Stimulated activated CD4-positive, alpha-beta T cell treated with anti-CD3 and anti-CD28 coated beads, TNF-alpha, amount 100 ng/mL, for 1 hour (primary cell): Measurements from ENCODE around the gene NRP2.

Source experiments
- DNase-seq, 3 donors: peaks; one replicate each; pipeline ENCODE4 v3.0.0-alpha.2; 2020; ENCODE audit warnings: low read depth in 3 of 3, low spot score in 1 of 3

Gene NRP2

GRCh38 chr2:205800224-205800623 is 117.9 kb downstream of the NRP2 start:
- no peak for DNase-seq

DNA sequence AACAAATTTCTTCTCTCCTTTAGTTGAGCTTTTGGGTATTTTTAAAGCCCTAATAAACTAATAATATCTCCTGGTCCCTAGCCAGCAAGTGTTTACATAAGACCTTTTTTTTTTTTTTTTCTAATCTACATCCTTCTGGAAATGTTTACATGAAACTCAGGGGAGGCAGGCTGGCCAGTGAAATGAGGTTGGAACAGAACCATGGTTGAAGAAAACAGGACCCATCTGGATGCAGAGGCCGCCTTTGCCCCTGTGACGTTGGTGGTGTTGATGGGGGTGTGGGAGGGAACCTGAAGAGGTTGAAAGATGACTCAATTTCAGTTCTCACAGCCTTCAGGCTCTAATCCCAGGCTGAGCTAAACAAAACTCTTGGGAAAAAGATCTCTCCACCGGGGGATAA is 118.5 kb downstream of the NRP2 start:
- DNase-seq: no peak

DNA sequence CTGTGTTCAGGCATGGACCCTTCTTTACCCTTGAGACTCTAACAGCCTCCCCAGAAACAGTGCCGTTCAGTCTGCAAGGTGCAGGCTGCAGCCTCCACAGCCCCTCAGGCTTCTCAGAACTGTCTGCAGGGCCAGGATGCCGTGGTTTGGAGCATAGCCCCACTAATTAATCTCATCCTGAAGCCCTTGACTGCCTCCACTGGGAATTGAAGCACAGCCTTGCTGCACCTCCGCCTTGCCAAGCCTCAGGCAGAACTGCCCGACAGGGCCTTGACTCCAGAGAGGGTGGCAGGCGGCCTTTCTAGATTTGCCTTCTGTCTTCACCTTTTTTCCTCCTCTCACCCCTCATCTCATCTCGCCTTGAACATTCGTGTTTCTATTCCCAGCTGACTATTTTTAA is 119.8 kb downstream of the NRP2 start:
- no peak for DNase-seq

DNA sequence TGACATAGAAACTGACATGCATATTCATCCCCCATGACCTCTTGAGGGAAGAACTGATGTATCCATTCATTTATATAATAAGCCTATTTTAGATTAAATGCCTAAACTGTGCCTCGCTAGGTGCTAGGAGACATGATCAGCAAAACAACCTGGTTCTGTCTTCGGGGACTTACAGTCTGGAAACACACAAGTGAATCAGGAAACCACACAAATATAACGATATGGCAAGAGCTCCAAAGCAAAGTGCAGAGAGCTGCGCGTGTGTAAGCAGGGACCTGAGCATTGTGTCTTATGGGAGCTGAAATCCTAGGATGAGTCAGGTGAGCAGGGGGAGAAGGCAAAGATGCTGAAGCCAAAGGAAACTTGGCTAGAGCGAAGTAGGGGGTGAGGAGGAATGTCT is 120.6 kb downstream of the NRP2 start:
- DNase-seq: no peak

DNA sequence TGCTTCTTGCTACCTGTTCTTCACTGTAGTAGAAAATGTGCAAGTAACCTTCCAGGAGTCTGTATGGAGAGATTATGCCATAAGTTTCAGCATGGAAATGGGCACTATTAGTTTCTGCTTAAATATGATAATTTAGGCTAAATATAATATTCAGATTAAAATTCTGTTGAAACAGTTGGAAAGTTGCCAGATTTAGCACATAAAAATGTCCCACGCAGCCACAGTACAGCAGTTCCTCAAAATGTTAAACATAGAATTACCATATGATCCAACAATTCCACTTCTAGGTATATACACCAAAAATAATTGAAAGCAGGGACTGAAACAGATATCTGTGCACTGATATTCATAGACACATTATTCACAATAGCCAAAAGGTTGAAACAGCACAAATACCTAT is 121.2 kb downstream of the NRP2 start:
- DNase-seq: no peak

- no peak for DNase-seq
Observed at GRCh38 chr2:205805136-205805535, 122.8 kb downstream of the NRP2 start.

DNA sequence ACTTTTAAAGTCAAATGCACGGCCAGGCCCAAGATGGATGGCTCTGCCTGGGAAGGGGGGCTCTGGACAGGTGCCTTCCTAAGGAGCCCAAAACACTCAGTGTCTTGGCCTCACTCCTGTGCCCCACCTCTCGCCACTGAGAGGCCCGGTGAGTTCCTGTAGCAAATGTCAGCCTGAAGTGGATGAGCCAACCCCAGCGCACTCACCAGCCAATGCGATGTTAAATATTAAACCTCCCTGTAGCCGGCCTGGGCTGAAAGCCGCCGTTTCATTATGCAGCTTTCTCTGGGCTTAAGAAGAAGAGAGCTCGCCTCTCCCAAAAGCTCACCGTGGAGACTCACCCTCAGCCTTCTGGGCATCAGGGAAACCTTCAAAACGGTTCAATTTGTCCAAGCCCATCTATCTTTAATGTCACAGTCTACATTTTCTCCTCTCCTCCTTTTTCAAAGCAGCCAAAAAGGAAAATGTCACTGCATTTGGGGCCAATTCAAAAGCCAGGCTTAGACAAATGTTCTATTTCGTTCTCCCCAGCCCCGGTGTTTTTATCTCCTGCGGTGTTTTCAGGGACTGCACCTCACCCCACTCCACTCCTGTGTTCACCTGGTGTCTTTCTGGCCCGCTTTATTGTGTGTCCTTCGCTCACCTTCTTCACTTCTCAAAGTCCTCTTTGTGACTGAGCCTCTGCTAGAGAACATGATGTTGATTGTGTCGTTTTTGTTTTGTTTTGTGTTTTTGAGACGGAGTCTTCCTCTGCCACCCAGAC is 124.0 kb downstream of the NRP2 start:
- no peak for DNase-seq

DNA sequence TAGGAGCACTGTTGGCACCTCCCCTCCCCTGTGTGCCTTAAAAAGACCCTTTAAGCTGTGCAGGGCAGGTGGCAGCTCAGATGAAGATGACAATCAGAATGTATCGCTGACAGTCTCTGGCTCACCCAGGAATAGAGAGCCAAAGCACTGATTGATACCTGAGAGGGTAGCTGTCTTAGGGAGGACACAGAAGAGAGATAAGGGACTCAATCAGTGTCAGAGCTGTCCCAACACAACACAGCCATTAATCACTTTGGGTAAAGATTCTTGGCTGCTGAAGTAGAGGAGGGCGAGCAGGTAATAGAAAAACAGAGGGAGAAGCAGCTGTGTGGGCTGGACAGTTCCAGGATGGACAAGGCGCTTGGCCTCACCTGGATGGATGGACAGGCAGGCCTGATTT is 124.9 kb downstream of the NRP2 start:
- no peak for DNase-seq

GRCh38 chr2:205807758-205808157 is 125.5 kb downstream of the NRP2 start:
- no peak for DNase-seq

DNA sequence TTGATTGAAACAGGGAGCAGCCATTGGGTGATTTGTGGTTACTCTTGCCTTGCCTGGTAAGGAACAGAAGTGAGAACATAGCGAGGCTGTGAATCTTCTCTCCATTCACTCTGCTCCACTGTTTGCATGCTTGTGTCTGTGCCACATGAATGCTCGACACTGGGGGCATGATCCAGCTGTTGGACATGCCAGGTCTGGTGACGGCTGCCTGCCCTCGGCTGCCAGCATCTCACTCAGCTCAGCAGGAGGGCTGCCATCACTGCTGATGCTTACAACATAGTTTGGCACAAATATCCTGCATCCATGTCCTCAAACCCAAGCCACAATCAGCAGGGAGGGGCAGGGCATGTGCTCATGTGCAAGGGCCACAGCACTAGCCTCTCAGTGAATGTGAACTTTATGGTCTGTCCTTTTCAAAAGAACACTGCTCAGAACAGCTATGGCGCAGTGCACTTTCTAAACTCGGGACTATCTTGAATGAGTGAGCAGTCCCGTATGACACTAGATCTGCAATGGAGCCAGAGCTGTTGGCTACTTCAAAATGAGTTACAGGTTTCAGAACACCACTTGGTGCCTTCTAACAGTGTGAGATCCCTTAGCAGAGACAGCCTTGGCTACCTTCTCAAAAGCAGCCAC is 126.3 kb downstream of the NRP2 start:
- no peak for DNase-seq

- DNase-seq: no peak
Observed at GRCh38 chr2:205811387-205811786, 129.1 kb downstream of the NRP2 start.

DNA sequence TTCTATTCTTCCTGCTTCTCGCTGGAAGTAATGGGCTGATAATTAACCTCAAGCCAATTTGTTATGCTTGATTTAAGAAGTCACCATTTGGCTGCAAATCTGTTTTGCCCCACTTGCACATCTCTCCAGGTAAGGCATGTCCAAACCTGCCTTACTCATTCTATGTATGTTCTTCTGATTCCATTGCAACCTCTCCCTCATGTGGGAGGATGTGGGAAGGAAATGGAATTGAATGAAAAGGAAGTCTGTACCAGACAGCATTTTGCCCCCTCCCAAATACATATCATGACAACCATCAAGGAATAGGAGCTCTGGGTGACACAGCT is 131.7 kb downstream of the NRP2 start:
- no peak for DNase-seq

GRCh38 chr2:205815673-205816072 is 133.4 kb downstream of the NRP2 start:
- no peak for DNase-seq

- no peak for DNase-seq
Observed at GRCh38 chr2:205816268-205816667, 134.0 kb downstream of the NRP2 start.

DNA sequence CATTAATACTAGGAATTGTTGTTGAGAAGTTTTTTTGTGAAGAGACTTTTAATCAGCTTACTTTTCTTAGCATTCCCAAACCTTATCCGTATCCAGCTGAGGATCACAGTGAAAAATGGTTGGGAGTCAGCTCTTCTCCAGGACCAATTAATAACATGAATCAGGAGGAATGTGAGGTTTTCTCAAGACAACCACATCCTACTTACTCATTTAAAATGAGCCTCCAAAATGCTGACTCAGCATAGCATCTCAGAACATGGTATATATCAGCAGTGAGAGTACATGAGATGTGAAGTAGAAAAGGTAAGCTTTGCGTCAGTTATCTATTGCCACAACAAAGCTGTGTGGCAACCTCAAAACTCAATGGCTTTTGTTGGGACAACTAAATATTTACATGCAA is 140.3 kb downstream of the NRP2 start:
- DNase-seq: no peak

GRCh38 chr2:205827809-205828365 is 145.6 kb downstream of the NRP2 start:
- DNase-seq: no peak

GRCh38 chr2:205833864-205834263 is 151.6 kb downstream of the NRP2 start:
- no peak for DNase-seq

GRCh38 chr2:205834796-205835195 is 152.5 kb downstream of the NRP2 start:
- no peak for DNase-seq

DNA sequence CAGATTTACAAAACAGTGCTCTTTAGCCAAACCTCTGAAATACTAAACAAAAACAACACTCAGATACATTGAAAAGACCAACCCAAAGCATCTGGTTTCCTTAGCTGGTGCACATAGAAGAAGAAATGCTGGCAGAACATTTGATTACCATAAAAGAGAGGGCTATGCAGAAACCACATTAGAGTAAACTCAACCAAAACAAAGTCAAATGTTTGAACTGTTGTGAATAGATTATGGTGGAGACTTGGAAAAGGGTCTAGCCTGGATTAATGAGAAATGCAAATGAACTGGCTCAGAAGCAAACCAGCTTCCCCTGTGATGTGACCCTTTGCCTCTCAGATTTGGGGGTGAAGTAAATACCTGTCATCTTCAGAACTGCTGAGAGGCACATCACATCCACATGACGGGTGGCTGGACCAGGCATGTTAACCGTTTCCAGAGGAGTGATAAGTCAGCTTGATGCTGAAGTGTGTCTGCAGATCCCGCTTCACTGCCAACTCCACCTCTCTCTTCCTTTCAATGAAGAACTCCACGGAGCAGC is 153.0 kb downstream of the NRP2 start:
- DNase-seq: no peak

GRCh38 chr2:205835923-205836322 is 153.6 kb downstream of the NRP2 start:
- no peak for DNase-seq

GRCh38 chr2:205836477-205837221 is 154.3 kb downstream of the NRP2 start:
- no peak for DNase-seq

- DNase-seq: no peak
Observed at GRCh38 chr2:205837663-205838062, 155.4 kb downstream of the NRP2 start.
